Prostate gland (tissue), 2 donors: Measurements from ENCODE around the gene COQ2.

Experiments used
- POLR2A ChIP-seq: fragments of 450-650 bp; IDR thresholded peaks from one replicate; pipeline ENCODE4 v1.6.1; 2016; ENCODE audit warnings: antibody characterized with exemption, mild to moderate bottlenecking
- TF ChIP-seq, protein P1 (sequence below), 4 experiments: fragments of 200-600 bp in 2 of 4; fragments of 450-650 bp in 2 of 4; sonication (generic) in 2 of 4; IDR thresholded peaks; 1 replicate in 3 of 4; 2 replicates in 1 of 4; pipeline ENCODE4 v1.5.1; 2016 to 2019; ENCODE audit warnings: antibody characterized with exemption in 4 of 4, mild to moderate bottlenecking in 2 of 4, moderate library complexity in 2 of 4

DNA sequence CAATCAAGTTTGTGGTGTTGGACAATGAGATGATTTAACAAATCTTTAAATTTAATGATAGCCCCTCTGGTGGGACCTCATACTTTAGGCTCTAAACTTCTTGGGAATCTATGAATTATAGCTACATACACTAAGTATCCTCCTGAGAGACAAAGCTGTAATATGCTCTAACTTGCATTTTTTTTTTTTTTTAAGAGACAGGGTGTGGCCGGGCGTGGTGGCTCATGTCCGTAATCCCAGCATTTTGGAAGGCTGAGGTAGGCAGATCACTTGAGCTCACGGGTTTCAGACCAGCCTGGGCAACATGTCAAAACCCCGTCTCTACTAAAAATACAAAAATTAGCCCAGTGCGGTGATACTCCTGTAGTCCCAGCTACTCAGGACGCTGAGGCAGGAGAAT is 23.3 kb upstream of the COQ2 start:
- TF ChIP-seq POLR2A, result no peak
- TF ChIP-seq, protein P1, sequence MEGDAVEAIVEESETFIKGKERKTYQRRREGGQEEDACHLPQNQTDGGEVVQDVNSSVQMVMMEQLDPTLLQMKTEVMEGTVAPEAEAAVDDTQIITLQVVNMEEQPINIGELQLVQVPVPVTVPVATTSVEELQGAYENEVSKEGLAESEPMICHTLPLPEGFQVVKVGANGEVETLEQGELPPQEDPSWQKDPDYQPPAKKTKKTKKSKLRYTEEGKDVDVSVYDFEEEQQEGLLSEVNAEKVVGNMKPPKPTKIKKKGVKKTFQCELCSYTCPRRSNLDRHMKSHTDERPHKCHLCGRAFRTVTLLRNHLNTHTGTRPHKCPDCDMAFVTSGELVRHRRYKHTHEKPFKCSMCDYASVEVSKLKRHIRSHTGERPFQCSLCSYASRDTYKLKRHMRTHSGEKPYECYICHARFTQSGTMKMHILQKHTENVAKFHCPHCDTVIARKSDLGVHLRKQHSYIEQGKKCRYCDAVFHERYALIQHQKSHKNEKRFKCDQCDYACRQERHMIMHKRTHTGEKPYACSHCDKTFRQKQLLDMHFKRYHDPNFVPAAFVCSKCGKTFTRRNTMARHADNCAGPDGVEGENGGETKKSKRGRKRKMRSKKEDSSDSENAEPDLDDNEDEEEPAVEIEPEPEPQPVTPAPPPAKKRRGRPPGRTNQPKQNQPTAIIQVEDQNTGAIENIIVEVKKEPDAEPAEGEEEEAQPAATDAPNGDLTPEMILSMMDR (IDR thresholded peaks at IDR 0.05), result no peak
